Coronary artery (tissue), 2 donors: ENCODE data around the gene PCBP1.
"Not testable (repeated sequence)": the region's sequence is repeated elsewhere in the genome, so short reads cannot be mapped to it uniquely, and the experiment has no call there.

ENCODE experiments used
- DNase-seq: peaks from one replicate; pipeline ENCODE4 v3.0.0-alpha.2; 2017; ENCODE audit warnings: low spot score
- H3K27ac ChIP-seq, 2 donors: fragments of 200-600 bp; sonication (generic); one replicate each; pipeline ENCODE4 v1.5.1; 2016 to 2019
- H3K4me3 ChIP-seq: fragments of 200-600 bp; sonication (generic); 2 replicates; pipeline ENCODE4 v1.5.1; 2016; ENCODE audit warnings: mild to moderate bottlenecking, moderate library complexity
- CTCF ChIP-seq: fragments of 200-600 bp; sonication (generic); IDR thresholded peaks from one replicate; pipeline ENCODE4 v1.5.1; 2019; ENCODE audit warnings: antibody characterized with exemption

Gene PCBP1

GRCh38 chr2:70132244-70133126, 45.2 kb downstream of the PCBP1 start:
- Histone ChIP-seq H3K27ac (peak overlapping the region; percentile 85 to 90), H3K4me3 (peak overlapping the region; percentile 64)
- no peak for DNase-seq
- no peak for TF ChIP-seq CTCF

GRCh38 chr2:70133127-70133452, 45.8 kb downstream of the PCBP1 start:
- TF ChIP-seq CTCF, result no peak
- no peak for DNase-seq
- H3K27ac ChIP-seq, result peak overlapping the region; percentile 85 to 90
- H3K4me3 ChIP-seq, result peak overlapping the region; percentile 64

GRCh38 chr2:70133491-70134322, 46.4 kb downstream of the PCBP1 start:
- no peak for DNase-seq
- no peak overlapping the region for H3K4me3 ChIP-seq
- peak overlapping the region; percentile 85 to 90 for H3K27ac ChIP-seq
- no peak for TF ChIP-seq CTCF

- not testable (repeated sequence) for DNase-seq
Measured at GRCh38 chr2:70134323-70134983, 47.2 kb downstream of the PCBP1 start.

More at GRCh38 chr2:70134323-70134983, 47.2 kb downstream of the PCBP1 start:
- not testable (repeated sequence) for H3K4me3 ChIP-seq
- H3K27ac ChIP-seq, result peak overlapping the region; percentile 85 to 90
